AG09319 (cell line): ENCODE measurements around the gene PHF19.

Experiments used
- DNase-seq: peaks from one replicate; pipeline ENCODE4 v3.0.0-alpha.2; 2010; ENCODE audit warnings: low read depth; ENCODE audit errors: extremely low read depth
- CTCF ChIP-seq: IDR thresholded peaks from 2 replicates; pipeline ENCODE4 v1.5.1; 2011; ENCODE audit warnings: low read depth, mild to moderate bottlenecking, inconsistent platforms, low read length, moderate library complexity

Gene PHF19

GRCh38 chr9:120878188-120879130 is 1.5 kb upstream of the PHF19 start:
- no peak for DNase-seq

GRCh38 chr9:120877276-120878034 is 467 bp upstream of the PHF19 start:
- no peak for DNase-seq
- no peak; the same call in none of the 2 replicates for TF ChIP-seq CTCF

More at GRCh38 chr9:120878188-120879130, 1.5 kb upstream of the PHF19 start:
- TF ChIP-seq CTCF = no peak

GRCh38 chr9:120875954-120876841 is 790 bp downstream of the PHF19 start:
- DNase-seq = peak; percentile 39
- TF ChIP-seq CTCF = peak; percentile 0

GRCh38 chr9:120875643-120875953 is 1.4 kb downstream of the PHF19 start:
- no peak for DNase-seq
- TF ChIP-seq CTCF = no peak

- no peak for DNase-seq
- no peak for TF ChIP-seq CTCF
These were observed 1.8 kb downstream of the PHF19 start for GRCh38 chr9:120875195-120875565.

- DNase-seq = no peak
- no peak for TF ChIP-seq CTCF
These were observed 2.5 kb downstream of the PHF19 start for GRCh38 chr9:120874226-120875194.
